B cell (primary cell): ENCODE measurements around the gene ARHGEF39. TPM values are rescaled to one million over a fixed set of nuclear protein-coding genes. Genes with fewer than 3 reads are reported as not detected.
A peak's percentile ranks its signal among the peaks of the same experiment; 100 is the strongest.

Experiments used
- ATAC-seq: fragments of 200-7000 bp; cut with Tn5 transposase; one replicate; pipeline ENCODE4 v1.10.0; 2021; ENCODE audit warnings: low read depth, mild to moderate bottlenecking, moderate number of reproducible peaks, moderate library complexity
- CTCF ChIA-PET: fragments of 350-600 bp; sonication (Branson Sonifier 250); formaldehyde crosslinking; loops from one replicate; lab custom pipeline; 2021; ENCODE audit warnings: antibody characterized with exemption, inconsistent platforms; lab: Charles Lee
- POLR2A ChIA-PET: fragments of 350-600 bp; sonication (Branson Sonifier 250); formaldehyde crosslinking; loops from one replicate; lab custom pipeline; 2021; ENCODE audit warnings: antibody characterized with exemption; lab: Charles Lee
- DNase-seq: peaks from one replicate; pipeline ENCODE4 v3.0.0; 2013
- H2AFZ ChIP-seq: 2 replicates; pipeline ENCODE4 v1.6.1; 2012; ENCODE audit warnings: mild to moderate bottlenecking, low read depth, low read length; ENCODE audit not compliant: insufficient read depth, poor library complexity, severe bottlenecking
- H3K27ac ChIP-seq, 2 donors: 1 replicate in 1 of 2; 2 replicates in 1 of 2; pipeline ENCODE4 v1.5.1; 2012 to 2013; ENCODE audit warnings: low read length in 2 of 2, mild to moderate bottlenecking in 2 of 2, moderate library complexity in 1 of 2
- H3K27me3 ChIP-seq, 4 experiments: fragments of 200-600 bp in 1 of 4; sonication (generic) in 1 of 4; replicated peaks in 1 of 4; 1 replicate in 2 of 4; 2 replicates in 2 of 4; pipeline versions ENCODE4 v1.6.1 to v1.7.0; 2013 to 2016; ENCODE audit warnings: low read length in 3 of 4, mild to moderate bottlenecking in 2 of 4, mixed read lengths in 1 of 4, moderate library complexity in 1 of 4; ENCODE audit not compliant: insufficient read depth in 4 of 4, control insufficient read depth in 3 of 4; ENCODE audit errors: control extremely low read depth in 1 of 4
- H3K36me3 ChIP-seq, 2 experiments: replicated peaks in 1 of 2; 1 replicate in 1 of 2; 2 replicates in 1 of 2; pipeline versions ENCODE4 v1.6.1 to v1.7.1; 2013; ENCODE audit warnings: low read length in 1 of 2; ENCODE audit not compliant: insufficient read depth in 2 of 2, control insufficient read depth in 1 of 2; ENCODE audit errors: control extremely low read depth in 1 of 2, extremely low read depth in 1 of 2
- H3K4me1 ChIP-seq, 2 donors: fragments of 200-600 bp in 1 of 2; sonication (generic) in 1 of 2; 1 replicate in 1 of 2; 2 replicates in 1 of 2; pipeline versions ENCODE4 v1.5.1 to v1.6.1; 2013 to 2017; ENCODE audit warnings: low read length in 2 of 2; ENCODE audit not compliant: control insufficient read depth in 2 of 2, insufficient read depth in 2 of 2
- H3K4me2 ChIP-seq: replicated peaks from 2 replicates; pipeline ENCODE3; 2012; ENCODE audit warnings: mild to moderate bottlenecking, low read depth, low read length; ENCODE audit not compliant: poor library complexity, severe bottlenecking
- H3K4me3 ChIP-seq, 5 experiments: fragments of 200-600 bp in 1 of 5; sonication (generic) in 1 of 5; 1 replicate in 3 of 5; 2 replicates in 2 of 5; pipeline versions ENCODE4 v1.5.1 to v1.7.0; 2011 to 2016; ENCODE audit warnings: low read length in 4 of 5, mild to moderate bottlenecking in 4 of 5, low read depth in 2 of 5, control low read depth in 1 of 5, moderate library complexity in 1 of 5; ENCODE audit not compliant: insufficient read depth in 1 of 5; ENCODE audit errors: control extremely low read depth in 1 of 5, extremely low read depth in 1 of 5
- H3K79me2 ChIP-seq: fragments of 200-600 bp; sonication (generic); one replicate; pipeline ENCODE4 v1.6.0; 2016; ENCODE audit warnings: low read length; ENCODE audit not compliant: control insufficient read depth, insufficient read depth
- H3K9ac ChIP-seq: fragments of 200-600 bp; sonication (generic); 2 replicates; pipeline ENCODE4 v1.6.1; 2017; ENCODE audit warnings: mild to moderate bottlenecking, low read length, moderate library complexity
- H3K9me3 ChIP-seq, 3 donors: one replicate each; pipeline versions ENCODE4 v1.6.1 to v1.7.1; 2013; ENCODE audit warnings: low read length in 2 of 3; ENCODE audit not compliant: control insufficient read depth in 2 of 3, insufficient read depth in 1 of 3; ENCODE audit errors: control extremely low read depth in 1 of 3
- H4K20me1 ChIP-seq: 2 replicates; pipeline ENCODE4 v1.6.0; 2012; ENCODE audit warnings: mild to moderate bottlenecking, low read length; ENCODE audit not compliant: insufficient read depth, control insufficient read depth, poor library complexity, severe bottlenecking
- H3K27ac Mint-ChIP-seq: one replicate; pipeline ENCODE4 v1.8.0; 2021; ENCODE audit warnings: mixed read lengths
- H3K27me3 Mint-ChIP-seq: one replicate; pipeline ENCODE4 v1.8.0; 2021; ENCODE audit warnings: mixed read lengths
- H3K4me1 Mint-ChIP-seq: one replicate; pipeline ENCODE4 v1.8.0; 2021; ENCODE audit warnings: mixed read lengths
- H3K4me3 Mint-ChIP-seq: one replicate; pipeline ENCODE4 v1.8.0; 2021; ENCODE audit warnings: mixed read lengths
- H3K9me3 Mint-ChIP-seq: one replicate; pipeline ENCODE4 v1.8.0; 2022; ENCODE audit warnings: mixed read lengths; ENCODE audit not compliant: insufficient read depth
- EZH2 ChIP-seq: IDR thresholded peaks from 2 replicates; pipeline ENCODE4 v1.6.1; 2012; ENCODE audit warnings: borderline replicate concordance, low read depth, mild to moderate bottlenecking, moderate library complexity, low read length; ENCODE audit not compliant: insufficient read depth, poor library complexity, severe bottlenecking
- WGBS: methylation state at CpG from one replicate; pipeline ENCODE4 v1.1.5; 2013; ENCODE audit warnings: missing lambda C conversion rate; ENCODE audit not compliant: insufficient coverage; 5-methylcytosine and 5-hydroxymethylcytosine counted together
- intact Hi-C: fragments of 100-400 bp; cut with micrococcal nuclease; formaldehyde crosslinking; loops from one replicate; pipeline ENCODE4 v1.10.0; 2022
- polyA plus RNA-seq: library from polyadenylated mRNA; depleted of rRNA; stranded (reverse); fragments of >200 nt; gene quantifications from 2 replicates; pipeline ENCODE4 v1.2.3, GENCODE V29; 2012
- total RNA-seq, 2 donors: library from RNA; stranded (reverse); fragments of 120-200 nt in 1 of 2; gene quantifications; 1 replicate in 1 of 2; 2 replicates in 1 of 2; pipeline versions ENCODE4 v1.2.3 to v1.2.4, GENCODE V29; 2013 to 2022
- TF ChIP-seq, protein P1 (sequence below): fragments of 200-600 bp; IDR thresholded peaks from one replicate; pipeline ENCODE4 v1.8.0; 2022; ENCODE audit warnings: antibody characterized with exemption, mild to moderate bottlenecking

The ARHGEF39 gene
- total and polyA plus RNA-seq, 2 donors (not counting 1 experiment from before 2014, with no cell fraction given) = 0.40 to 0.62 TPM

DNA sequence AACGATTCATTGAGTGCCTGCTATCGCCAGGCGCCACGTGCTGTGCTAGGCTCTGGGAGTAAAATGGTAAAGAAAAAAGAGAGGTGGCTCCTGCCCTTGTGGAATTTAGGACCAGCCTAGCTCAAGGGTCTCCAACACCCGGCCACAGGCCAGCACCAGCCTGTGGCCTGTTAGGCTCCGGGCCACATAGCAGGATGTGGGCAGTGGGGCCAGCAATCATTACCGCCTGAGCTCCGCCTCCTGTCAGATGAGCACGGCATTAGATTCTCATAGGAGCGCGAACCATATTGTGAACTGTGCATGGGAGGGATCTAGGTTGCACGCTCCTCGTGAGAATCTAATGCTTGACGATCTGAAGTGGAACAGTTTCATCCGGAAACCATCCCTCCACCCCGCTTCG is 8.6 kb downstream of the ARHGEF39 start:
- CTCF ChIA-PET = interaction anchor here (0.7 to 15.0 kb wide), 11 partner anchors 8 to 77 kb away, joined by 3 to 268 read pairs (median 7); partner anchors contain the start of genes ARHGEF39, CD72, CREB3 and SIT1
- Mint-ChIP-seq H3K27me3 (no peaks in the 10 kb centered on the region), H3K27ac (peak overlapping the region; percentile 97), H3K4me1 (peaks cover 65% of the 10 kb centered on the region), H3K4me3 (peak overlapping the region; percentile 94), H3K9me3 (no peaks in the 10 kb centered on the region)
- Histone ChIP-seq H3K4me2 (peak overlapping the region; percentile 91), H3K27ac (peak overlapping the region in 1 of 2 donors; percentile 99), H3K4me1 (peaks cover 34 to 58% of the 10 kb centered on the region in 2 donors), H4K20me1 (no peaks in the 10 kb centered on the region), H3K79me2 (peaks cover 26% of the 10 kb centered on the region), H3K27me3 (no peaks in the 10 kb centered on the region), H3K4me3 (no peak overlapping the region), H3K36me3 (peaks cover 0 to 14% of the 10 kb centered on the region in 2 experiments), H2AFZ (no peak overlapping the region), H3K9ac (no peak overlapping the region), H3K9me3 (peaks cover 0 to 3% (median 0%) of the 10 kb centered on the region in 3 donors)
- ATAC-seq = no peak
- intact Hi-C loops = loop anchor here (5.0 kb wide), 3 partner anchors 171 to 539 kb away; partner anchors contain the start of genes ATOSB, FAM221B and TMEM8B
- peak; percentile 51 for DNase-seq
- POLR2A ChIA-PET = interaction anchor here (0.7 to 4.6 kb wide), 6 partner anchors 8 to 76 kb away, joined by 3 to 62 read pairs (median 15); partner anchors contain the start of genes CREB3, SIT1, TESK1 and TLN1
- 79% methylated on average over 16 of the region's 17 CpGs for WGBS
- TF ChIP-seq EZH2 = no peak
- TF ChIP-seq, protein P1, sequence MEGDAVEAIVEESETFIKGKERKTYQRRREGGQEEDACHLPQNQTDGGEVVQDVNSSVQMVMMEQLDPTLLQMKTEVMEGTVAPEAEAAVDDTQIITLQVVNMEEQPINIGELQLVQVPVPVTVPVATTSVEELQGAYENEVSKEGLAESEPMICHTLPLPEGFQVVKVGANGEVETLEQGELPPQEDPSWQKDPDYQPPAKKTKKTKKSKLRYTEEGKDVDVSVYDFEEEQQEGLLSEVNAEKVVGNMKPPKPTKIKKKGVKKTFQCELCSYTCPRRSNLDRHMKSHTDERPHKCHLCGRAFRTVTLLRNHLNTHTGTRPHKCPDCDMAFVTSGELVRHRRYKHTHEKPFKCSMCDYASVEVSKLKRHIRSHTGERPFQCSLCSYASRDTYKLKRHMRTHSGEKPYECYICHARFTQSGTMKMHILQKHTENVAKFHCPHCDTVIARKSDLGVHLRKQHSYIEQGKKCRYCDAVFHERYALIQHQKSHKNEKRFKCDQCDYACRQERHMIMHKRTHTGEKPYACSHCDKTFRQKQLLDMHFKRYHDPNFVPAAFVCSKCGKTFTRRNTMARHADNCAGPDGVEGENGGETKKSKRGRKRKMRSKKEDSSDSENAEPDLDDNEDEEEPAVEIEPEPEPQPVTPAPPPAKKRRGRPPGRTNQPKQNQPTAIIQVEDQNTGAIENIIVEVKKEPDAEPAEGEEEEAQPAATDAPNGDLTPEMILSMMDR = no peak

DNA sequence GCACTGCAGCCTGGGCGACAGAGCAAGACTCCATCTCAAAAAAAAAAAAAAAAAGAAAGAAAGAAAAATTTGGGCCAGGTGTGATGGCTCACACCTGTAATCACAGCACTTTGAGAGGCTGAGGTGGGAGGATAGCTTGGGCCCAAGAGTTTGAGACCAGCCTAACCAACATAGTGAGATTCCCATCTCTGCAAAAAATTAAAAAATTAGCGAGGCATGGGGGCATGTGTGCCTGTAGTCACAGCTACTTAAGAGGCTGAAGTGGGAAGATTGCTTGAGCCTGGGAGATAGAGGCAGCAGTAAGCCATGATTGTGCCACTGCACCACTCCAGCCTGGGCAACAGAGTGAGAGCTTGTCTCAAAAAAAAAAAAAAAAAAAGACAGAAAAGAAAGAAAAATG is 11.4 kb downstream of the ARHGEF39 start:
- Histone ChIP-seq H3K27ac (peak overlapping the region in 1 of 2 donors; percentile 1), H3K27me3 (no peaks in the 10 kb centered on the region), H2AFZ (no peak overlapping the region), H3K4me3 (no peak overlapping the region), H3K9me3 (peaks cover 0 to 3% (median 0%) of the 10 kb centered on the region in 3 donors), H3K4me2 (no peak overlapping the region), H3K4me1 (peaks cover 38 to 58% of the 10 kb centered on the region in 2 donors), H3K79me2 (peaks cover 19% of the 10 kb centered on the region), H4K20me1 (no peaks in the 10 kb centered on the region), H3K9ac (no peak overlapping the region), H3K36me3 (peaks cover 0 to 5% of the 10 kb centered on the region in 2 experiments)
- intact Hi-C loops = no loop called here
- WGBS = no CpG with 5 or more reads among the region's 2 CpGs
- Mint-ChIP-seq H3K27ac (peak overlapping the region; percentile 71), H3K4me1 (peaks cover 65% of the 10 kb centered on the region), H3K4me3 (no peak overlapping the region), H3K27me3 (no peaks in the 10 kb centered on the region), H3K9me3 (no peaks in the 10 kb centered on the region)
- CTCF ChIA-PET = interaction anchor here (0.7 to 15.0 kb wide), 3 partner anchors 39 to 153 kb away, joined by 3 to 268 read pairs (median 140); partner anchors contain the start of gene CD72
- DNase-seq (no peak), ATAC-seq (no peak)
- TF ChIP-seq, protein P1 = no peak
- no peak for TF ChIP-seq EZH2
- POLR2A ChIA-PET = interaction anchor here (0.6 to 0.7 kb wide), 3 partner anchors 25 to 125 kb away, joined by 3 to 4 read pairs (median 3); no protein-coding TSS in a partner anchor
